Measurements from ENCODE around the gene CIT. TPM values are rescaled to one million over a fixed set of nuclear protein-coding genes. Genes with fewer than 3 reads are reported as not detected.

CIT gene
- total RNA-seq, 1 donor from 2014 or later: 1.8 TPM

DNA sequence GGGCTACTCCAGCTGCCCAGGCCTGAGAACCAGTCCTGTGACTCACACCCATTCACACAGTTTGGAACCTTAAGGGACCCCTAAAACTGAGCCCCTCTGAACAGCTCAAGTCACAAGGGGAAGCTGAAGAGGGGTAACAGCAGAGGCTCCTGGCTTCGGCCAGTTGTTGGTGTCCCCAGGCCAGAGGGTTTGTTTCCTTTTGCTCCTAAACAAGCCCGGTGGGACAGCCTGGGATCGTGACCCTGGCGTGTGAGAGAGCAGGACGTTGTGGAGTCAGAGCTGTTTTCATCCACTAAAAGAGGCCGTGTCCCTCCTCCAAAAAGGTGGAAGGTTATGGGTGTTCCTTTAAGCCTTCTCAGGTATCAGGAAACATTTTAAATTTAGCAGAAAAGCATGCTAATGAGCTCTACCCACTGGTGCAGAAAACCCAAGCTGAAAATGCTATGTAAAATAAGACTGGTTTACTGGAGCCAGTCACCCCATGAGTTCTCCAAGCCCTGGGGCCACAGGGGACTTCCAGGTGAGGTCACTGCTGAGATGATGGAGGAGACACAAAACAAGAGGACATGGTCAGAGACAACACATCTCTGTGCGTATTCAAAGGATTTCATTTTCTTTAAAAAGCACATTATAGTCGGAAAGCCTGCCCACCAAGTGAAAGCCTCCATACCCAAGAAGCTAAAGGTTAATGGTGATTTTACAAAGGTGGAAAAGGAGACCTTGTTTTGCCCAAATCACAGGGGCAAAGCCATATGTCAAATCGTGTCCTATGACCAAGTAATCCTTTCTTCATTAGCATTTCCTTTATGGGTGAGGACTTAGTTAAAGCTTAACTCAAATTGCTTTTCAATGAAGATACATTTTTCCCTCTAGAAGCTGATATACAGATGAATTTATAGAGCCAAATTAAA is 195.1 kb downstream of the CIT start:
- ATAC-seq: no peak
- DNase-seq (ENCODE audit: low spot score): no peak

DNA sequence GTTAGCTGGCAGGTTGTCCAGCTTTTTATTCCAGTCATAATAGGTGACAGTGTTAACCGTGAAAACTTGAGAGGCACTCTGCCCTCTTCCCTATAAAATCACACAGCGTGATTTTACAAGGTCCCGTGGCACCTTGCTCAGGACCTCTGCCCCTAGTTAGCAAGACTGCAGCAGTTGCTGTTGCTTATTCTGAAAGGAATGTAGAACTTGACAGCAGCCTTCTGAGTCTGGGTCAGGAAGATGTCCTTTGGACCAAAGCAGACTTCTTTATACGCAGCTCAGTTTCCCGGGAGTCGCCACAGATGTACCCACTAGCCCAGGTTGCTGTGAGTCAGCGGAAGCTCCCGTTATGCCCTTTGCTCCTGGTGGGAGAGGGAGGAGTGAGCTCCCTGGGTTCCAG is 196.0 kb downstream of the CIT start:
- peak; percentile 12 for ATAC-seq

DNA sequence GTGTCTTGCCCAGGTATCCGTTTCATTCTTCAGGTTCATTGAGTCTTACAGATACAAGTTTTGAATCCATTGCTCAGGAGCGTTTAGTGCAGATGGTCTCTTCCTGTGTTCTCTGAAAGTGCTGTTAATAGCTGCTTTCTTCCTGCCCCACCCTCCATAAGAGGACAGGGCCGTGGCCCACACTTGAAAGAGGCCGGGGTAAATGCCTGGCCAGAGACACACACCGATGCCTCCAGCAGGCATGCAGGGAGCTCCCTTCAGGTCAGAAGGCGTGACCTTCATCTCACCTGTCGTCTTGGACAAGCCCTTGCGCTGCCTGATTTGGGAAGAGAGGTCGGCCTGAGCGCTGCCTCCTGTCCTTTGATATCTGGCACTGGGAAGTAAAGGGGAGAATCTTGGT is 197.6 kb downstream of the CIT start:
- DNase-seq (ENCODE audit: low spot score) (no peak), ATAC-seq (no peak)

More for the DNA sequence above, 196.0 kb downstream of the CIT start:
- no peak for DNase-seq (ENCODE audit: low spot score)

DNA sequence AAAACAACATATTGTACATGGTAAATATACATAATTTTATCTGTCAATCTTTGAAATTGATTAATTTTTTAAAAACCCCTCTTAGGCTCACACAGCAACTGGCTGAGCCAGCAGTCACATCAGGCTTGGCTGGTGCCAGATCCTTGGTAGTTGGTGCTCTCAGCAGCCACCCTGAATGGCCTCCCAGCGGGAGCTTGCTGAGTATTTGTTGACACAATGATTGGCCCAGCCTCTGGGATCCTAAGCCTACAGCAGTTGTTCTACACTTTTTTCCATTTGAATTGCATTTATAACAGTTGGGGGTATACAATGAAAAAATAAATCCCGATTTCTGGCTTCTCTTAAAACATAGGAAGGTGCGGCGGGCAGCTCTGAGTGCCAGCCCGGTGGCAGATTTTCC is 198.0 kb downstream of the CIT start:
- peak; percentile 59 for ATAC-seq
- DNase-seq (ENCODE audit: low spot score): no peak

DNA sequence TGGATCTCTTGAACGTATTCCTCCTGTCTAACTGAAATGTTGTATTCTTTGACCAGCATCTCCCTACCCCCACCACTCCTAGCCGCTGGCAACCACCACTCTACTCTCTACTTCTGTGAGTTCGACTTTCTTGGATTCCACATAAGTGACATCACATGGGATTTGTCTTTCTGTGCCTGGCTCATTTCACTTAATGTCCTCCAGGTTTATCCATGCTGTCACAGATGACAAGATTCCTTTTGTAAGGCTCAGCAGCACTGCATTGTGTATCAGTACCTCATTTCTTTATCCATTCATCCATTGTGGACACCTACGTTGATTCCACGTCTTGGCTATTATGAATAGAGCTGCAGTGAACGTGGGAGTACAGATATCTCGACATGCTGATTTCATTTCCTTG is 198.7 kb downstream of the CIT start:
- ATAC-seq (no peak), DNase-seq (ENCODE audit: low spot score) (no peak)

DNA sequence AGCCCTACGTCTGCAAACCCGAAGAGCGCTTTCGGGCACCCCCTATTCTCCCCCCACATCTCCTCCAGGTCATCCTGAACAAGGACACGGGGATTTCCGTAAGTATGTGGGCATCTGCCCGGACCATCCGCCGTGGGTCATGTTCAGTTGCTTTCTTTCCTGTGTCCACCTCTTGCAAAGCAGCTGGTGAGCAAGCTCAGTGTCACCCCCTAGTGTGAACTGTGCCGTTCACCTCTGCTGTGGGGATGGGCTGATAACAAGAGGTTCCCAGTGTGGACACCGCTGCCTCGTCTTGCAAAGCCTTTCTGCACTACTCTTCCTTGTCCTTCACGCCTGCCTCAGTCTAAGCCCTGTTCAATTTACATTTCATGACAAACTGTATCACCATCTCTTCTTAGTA is 200.5 kb downstream of the CIT start:
- ATAC-seq (no peak), DNase-seq (ENCODE audit: low spot score) (no peak)

DNA sequence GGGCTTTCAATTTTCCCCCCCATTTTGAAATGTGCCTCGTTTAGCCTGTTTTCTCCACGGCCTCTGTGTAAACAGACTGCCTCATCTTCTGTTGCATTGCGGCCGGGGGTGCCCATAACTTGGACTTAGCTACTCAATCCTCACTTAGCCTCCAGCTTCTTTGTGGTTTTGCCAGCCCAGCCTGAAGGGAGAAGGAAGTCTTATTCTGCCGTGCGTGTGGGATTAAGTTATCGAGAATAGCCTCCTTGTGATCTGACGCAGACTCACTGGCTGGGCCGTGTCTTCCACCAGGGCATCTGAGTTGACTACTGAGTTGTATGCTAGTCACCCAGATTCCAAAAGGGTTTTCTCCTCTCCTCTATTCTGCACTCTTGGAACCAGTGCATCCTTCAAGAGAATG is 201.1 kb downstream of the CIT start:
- DNase-seq (ENCODE audit: low spot score) (no peak), ATAC-seq (no peak)

DNA sequence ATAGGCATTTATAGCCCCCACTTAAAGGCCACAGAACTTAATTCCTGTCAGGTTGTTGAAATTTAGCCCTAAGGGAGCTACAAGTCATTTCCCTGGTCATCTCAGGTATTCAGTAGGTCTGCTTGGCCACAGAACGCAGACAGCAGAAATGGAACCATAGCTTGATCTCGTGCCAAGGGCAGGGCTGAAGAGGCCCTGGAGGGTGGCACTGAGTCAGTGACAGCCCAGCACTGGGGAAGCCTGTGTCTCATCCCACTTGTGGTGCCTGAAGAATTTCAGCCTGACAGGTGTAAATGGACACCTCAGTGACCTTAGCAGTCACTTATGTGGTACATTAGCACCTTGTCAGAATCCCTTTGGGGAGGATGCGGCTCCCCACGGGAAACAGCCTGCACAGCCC is 202.6 kb downstream of the CIT start:
- DNase-seq (ENCODE audit: low spot score): no peak
- no peak for ATAC-seq

DNA sequence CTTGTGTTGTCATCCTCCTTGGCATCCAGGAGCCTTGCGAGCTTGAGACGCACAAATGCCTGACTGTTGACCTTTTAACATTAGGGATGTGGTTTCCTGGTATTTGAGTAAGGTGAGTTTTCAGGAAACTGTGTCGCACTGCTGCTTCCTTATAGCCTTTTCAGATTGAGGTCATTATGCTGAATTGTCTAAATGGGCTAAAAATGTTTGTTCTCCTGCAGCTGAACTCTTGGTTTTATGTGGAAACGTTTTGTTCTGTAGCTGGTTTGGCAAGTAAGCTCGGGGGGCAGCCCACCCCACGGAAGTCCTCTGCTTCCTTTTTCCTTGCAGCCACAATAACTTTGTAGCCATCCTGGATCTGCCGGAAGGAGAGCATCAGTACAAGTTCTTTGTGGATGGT is 203.5 kb downstream of the CIT start:
- peak; percentile 27 for ATAC-seq
- DNase-seq (ENCODE audit: low spot score): no peak

DNA sequence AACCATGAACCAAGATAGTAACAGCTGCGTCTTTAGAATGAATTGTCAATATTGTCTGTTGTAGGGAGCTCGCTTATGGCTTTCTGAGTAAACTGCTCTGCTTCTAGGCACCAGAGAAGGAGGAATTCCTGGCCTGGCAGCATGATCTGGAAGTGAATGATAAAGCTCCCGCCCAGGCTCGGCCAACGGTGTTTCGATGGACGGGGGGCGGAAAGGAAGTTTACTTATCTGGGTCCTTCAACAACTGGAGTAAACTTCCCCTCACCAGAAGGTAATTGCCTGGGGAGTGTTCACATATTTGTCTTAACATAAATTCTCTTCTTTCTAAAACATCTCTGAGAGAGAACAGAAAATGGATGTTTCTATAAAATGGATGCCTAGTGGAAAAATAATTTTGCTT is 204.9 kb downstream of the CIT start:
- ATAC-seq (no peak), DNase-seq (ENCODE audit: low spot score) (no peak)

DNA sequence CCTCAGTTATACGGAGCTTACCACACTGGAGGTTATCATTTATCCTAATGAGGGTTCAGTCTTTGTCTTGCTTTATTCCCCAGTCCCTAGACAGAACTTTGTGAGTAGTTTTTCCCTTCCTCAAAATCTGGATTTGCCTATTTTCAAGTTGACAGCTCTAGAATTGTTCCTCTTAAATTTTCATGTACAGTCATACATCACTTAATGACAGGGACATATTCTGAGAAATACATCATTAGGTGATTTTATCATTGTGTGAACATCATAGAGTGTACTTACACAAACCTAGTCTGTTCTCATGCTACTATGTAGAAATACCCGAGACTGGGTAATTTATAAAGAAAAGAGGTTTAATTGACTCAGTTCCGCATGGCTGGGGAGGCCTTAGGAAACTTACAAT is 206.1 kb downstream of the CIT start:
- ATAC-seq (no peak), DNase-seq (ENCODE audit: low spot score) (no peak)

DNA sequence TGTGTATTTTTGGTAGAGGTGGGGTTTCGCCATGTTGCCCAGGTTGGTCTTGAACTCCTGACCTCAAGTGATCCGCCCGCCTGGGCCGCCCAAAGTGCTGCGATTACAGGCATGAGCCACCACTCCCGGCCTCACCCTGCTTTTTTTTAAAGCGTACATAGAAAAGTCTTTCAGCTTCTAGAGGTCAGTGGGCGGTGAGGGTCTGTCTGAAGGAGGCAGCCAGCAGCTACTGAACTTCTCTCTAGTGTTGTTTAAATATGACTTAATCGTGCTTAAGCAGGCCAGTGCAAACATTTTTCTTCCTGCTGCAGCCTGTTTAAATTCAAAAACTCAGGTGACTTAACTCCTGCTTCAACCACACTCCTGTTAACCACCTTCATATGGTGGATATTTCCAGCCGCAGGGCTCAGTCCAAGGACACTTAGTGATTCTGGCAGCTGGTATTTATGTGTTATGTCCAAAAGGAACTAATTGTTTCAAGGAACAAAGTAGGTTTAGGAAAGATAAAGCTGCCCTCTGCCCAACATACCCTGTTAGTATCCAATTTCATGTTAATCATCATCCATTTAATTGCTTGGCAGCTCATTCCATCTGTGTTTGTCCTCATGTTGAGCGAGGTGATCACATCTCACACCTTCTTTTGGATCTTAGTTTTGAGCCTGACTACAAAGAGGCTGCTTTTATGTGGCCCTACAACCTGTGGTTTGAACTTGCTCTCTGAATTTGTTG is 207.2 kb downstream of the CIT start:
- ATAC-seq (no peak), DNase-seq (ENCODE audit: low spot score) (no peak)

DNA sequence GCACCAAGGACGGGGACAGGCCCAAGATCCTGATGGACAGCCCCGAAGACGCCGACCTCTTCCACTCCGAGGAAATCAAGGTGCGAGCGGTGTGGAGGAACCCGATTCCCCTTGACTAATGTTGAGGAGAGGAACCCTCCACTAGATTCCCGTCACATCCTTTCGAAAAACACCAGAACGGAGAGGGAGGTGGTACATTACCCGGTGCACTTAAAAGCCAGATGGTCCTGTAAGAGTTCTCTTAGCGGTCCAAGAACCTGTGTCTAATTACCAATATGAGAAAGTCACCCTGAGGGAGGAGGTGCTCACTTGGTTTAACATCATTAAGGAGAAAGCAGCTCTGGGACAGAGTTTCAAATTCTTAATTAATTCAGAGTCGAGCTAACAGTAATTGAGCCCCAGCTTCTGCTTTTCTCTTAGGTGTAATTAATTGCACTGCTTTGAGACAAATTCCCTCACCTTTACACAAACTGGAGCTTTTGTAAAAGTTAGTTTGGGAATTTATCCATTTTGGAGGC is 208.7 kb downstream of the CIT start:
- DNase-seq (ENCODE audit: low spot score) (no peak), ATAC-seq (peak; percentile 2)

DNA sequence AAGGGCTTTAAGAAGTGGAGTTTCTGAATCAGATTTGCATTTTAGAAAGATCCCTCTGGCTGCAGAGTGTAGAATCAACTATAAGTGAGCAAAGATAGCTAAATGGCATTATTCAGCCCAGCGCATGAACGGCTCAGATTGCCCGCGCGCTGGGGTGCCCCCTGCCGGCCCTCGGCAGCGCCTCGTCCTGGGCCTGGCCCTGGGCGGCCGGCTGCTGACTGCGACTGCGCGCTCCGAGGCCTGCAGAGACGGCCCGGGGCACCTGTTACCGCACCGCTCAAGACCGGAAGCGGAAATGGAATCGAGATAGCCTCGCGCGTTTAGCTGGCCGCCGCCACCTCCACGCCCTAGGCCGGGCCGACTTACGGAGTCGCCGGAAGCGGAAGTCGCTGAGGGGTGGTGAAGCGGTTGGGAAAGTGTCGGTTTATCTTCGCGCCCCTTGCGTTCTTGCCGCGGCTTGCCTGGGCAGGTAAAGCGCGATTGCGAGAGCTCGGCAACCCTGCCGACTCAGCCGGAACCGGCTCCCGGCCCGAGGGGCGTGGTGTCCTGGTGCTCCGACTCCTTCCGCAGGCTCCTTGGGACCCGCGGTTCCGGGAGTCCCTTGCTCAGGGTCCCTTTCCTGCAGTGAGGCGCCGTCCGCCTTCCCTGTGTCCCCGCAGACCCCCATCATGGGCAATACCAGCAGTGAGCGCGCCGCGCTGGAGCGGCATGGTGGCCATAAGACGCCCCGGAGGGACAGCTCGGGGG is 209.4 kb downstream of the CIT start, which contains the start of gene PRKAB1:
TSS of gene PRKAB1 (plus strand) at position 557 of the 747 bp plus-strand sequence. CDS start at position 669, 112 bp downstream.
- ATAC-seq (peak; percentile 94), DNase-seq (ENCODE audit: low spot score) (peak; percentile 98)

DNA sequence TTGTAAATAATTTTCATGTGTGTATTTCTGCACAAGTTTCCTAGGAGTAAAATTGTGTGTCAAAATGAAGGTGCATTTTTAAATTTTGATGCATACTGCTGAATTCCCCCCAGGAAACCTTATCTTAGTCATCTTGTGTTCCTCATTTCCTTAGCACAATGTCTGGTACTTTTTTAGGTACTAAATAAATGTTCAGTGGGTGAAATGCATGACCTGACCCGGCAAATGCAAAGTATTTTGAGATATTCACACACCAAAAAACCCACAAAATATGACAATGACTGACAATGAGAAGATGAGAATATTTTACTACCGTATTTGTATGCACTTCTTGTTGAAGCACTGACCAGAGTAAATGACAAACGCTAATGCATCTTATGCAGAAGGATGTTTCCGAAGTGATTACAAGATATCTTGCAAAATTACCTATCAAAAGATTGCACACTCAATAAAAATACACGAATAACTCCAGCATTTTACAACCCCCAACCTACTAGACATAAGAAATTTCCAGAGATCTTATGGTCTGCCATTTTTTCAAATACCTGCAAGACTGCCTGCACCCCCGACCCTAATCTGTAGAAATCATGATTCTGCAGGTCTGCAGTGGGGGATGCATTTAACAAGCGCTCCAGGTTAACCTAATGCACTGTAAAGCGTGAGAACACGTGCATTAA is 210.1 kb downstream of the CIT start:
- DNase-seq (ENCODE audit: low spot score): no peak
- ATAC-seq: no peak

DNA sequence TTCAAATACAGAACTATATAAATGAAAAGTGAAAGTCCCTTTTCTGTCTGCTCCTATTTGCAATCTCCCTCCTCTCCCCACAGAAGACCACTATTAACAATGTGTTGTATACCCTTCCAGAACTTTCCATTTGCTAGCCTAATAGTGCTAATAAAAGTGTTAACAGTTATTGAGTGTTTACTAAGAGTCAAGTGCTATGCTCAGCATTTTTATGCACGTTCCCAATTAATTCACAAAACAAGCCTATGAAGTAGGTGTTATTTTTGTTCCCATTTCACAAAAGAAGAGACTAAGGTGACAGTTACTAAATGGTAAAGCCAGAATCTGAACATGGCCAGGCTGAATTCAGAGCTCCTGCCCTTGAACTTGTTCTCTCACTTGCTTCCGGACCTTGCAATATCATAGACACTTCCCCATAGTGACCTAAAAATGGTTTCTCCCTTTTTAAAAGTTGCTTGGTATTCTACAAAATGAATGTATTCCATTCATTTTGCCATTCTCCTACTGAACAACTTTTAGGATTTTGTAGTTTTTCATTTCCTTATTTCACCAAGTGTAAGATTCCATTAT is 210.8 kb downstream of the CIT start:
- ATAC-seq: no peak

DNA sequence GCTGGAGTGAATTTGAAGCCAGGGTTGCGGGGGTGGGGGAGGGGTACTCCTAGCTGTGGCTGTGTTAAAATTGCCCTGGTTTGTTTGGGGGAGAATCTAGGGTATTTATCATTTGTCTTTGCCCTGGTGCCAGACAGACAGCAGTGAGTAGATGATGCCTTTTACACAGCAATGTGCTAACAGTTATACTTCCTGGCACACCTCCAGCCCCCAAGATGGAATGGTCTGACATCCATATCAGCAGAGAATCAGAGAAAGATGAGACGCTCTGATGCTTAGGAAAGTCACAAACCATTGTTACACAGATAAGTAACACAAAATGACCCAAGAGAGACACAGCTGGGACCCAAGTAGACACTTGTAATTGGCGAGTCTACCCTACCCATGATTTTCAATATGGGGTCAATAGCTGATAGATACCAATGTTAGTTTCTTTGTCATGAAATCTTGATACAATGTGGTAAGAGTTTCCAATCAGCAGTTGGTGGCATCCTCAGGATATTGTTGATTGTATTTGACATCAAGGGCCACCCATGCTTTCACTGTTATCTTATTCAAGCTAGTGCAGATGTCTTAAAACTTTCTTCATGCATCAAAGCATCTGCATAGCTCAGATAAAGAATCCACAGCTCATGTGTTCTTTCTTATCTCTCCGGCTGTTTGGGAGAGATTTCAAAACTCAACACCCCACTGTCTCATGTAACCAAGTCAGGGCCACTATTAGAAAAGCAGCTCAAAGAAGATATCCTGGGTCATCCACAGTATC is 211.8 kb downstream of the CIT start:
- no peak for ATAC-seq

More for the DNA sequence above, 210.8 kb downstream of the CIT start:
- DNase-seq (ENCODE audit: low spot score): no peak

DNA sequence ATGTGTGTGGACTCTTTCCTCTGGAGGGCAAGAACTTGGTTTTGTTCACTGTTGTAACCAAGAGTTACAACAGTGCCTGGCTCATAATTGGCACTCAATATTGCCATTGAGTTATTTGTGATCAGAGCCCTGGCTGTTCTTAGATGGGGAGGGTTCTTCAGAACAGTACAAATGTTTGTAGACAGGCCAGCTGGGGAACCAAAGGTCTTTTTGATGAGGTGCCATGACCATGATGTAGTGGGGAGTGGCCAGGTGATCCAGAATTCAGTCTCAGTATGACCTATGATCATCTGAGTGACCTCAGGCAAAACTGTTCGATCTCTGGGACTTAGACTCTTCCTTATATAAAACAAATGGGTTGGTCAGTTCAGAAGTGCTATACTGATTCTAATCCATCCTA is 212.5 kb downstream of the CIT start:
- ATAC-seq (peak; percentile 46), DNase-seq (ENCODE audit: low spot score) (peak; percentile 68)

More for the DNA sequence above, 211.8 kb downstream of the CIT start:
- DNase-seq (ENCODE audit: low spot score): no peak

DNA sequence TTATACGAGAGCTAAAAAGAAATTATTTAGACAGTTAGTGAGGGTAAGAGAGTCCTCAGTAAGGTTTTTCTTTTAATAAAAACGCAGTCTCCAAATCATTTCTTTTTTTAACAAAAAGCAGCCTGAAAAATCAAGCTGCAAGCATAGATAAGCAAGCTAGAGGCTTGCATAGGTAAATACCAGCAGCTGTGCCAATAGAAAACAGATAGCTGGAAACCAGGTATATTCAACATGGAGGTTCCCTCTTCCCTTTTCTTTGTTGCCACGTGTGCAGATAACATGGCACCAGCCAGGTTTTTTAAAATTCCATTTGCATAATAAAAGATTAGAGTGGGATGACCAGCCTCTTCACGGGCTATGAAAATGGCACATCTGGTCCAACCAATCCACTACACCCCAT is 215.2 kb downstream of the CIT start:
- DNase-seq (ENCODE audit: low spot score) (no peak), ATAC-seq (no peak)
